ENCODE data around the gene VWA3A.

- TF ChIP-seq CTCF (conservative IDR thresholded peaks at IDR 0.05; ENCODE audit: low read depth, low read length) (no peak), EZH2 (IDR thresholded peaks at IDR 0.05; ENCODE audit: low read length, unreplicated experiment) (no peak), EZH2phosphoT487 (IDR thresholded peaks at IDR 0.05; ENCODE audit: borderline replicate concordance, low read length) (no peak)
Observed at GRCh38 chr16:22192261-22193062, 100.1 kb downstream of the VWA3A start.
